ENCODE measurements around the gene MCM8. TPM values are rescaled to one million over a fixed set of nuclear protein-coding genes. Genes with fewer than 3 reads are reported as not detected.
"Not testable (repeated sequence)": the region's sequence is repeated elsewhere in the genome, so short reads cannot be mapped to it uniquely, and the experiment has no call there.

The MCM8 gene
- total RNA-seq, 1 donor from 2014 or later, result 6.0 TPM

GRCh38 chr20:6000871-6001270 lies 50.4 kb downstream of the MCM8 start:
- DNase-seq (ENCODE audit: low spot score), result no peak

- no peak for DNase-seq (ENCODE audit: low spot score)
Measured at GRCh38 chr20:6006603-6006949, 56.1 kb downstream of the MCM8 start.

GRCh38 chr20:6007094-6007528 lies 56.7 kb downstream of the MCM8 start:
- no peak for DNase-seq (ENCODE audit: low spot score)

- DNase-seq (ENCODE audit: low spot score), result no peak
Measured at GRCh38 chr20:6007529-6008103, 57.2 kb downstream of the MCM8 start.

GRCh38 chr20:6008254-6008653 lies 57.8 kb downstream of the MCM8 start:
- DNase-seq (ENCODE audit: low spot score), result peak; percentile 49

- no peak for DNase-seq (ENCODE audit: low spot score)
Measured at GRCh38 chr20:6012179-6012578, 61.7 kb downstream of the MCM8 start.

- DNase-seq (ENCODE audit: low spot score), result no peak
Measured at GRCh38 chr20:6014017-6014416, 63.6 kb downstream of the MCM8 start.

- no peak for DNase-seq (ENCODE audit: low spot score)
Measured at GRCh38 chr20:6014957-6015356, 64.5 kb downstream of the MCM8 start.

- DNase-seq (ENCODE audit: low spot score), result no peak
Measured at GRCh38 chr20:6017467-6017866, 67.0 kb downstream of the MCM8 start.

GRCh38 chr20:6017880-6018279 lies 67.4 kb downstream of the MCM8 start:
- no peak for DNase-seq (ENCODE audit: low spot score)

GRCh38 chr20:6024768-6025167 lies 74.3 kb downstream of the MCM8 start:
- DNase-seq (ENCODE audit: low spot score), result no peak

GRCh38 chr20:6026051-6026450 lies 75.6 kb downstream of the MCM8 start:
- DNase-seq (ENCODE audit: low spot score), result no peak

GRCh38 chr20:6028818-6029217 lies 78.4 kb downstream of the MCM8 start:
- DNase-seq (ENCODE audit: low spot score), result no peak

GRCh38 chr20:6029538-6029937 lies 79.1 kb downstream of the MCM8 start:
- no peak for DNase-seq (ENCODE audit: low spot score)

GRCh38 chr20:6030453-6031080 lies 80.1 kb downstream of the MCM8 start:
- no peak for DNase-seq (ENCODE audit: low spot score)

GRCh38 chr20:6032907-6033306 lies 82.5 kb downstream of the MCM8 start:
- DNase-seq (ENCODE audit: low spot score), result not testable (repeated sequence)

- DNase-seq (ENCODE audit: low spot score), result no peak
Measured at GRCh38 chr20:6034134-6034969, 83.9 kb downstream of the MCM8 start.

GRCh38 chr20:6036213-6036612 lies 85.8 kb downstream of the MCM8 start:
- no peak for DNase-seq (ENCODE audit: low spot score)

- DNase-seq (ENCODE audit: low spot score), result no peak
Measured at GRCh38 chr20:6037082-6037481, 86.6 kb downstream of the MCM8 start.

- no peak for DNase-seq (ENCODE audit: low spot score)
Measured at GRCh38 chr20:6038256-6038655, 87.8 kb downstream of the MCM8 start.

- no peak for DNase-seq (ENCODE audit: low spot score)
Measured at GRCh38 chr20:6039766-6040165, 89.3 kb downstream of the MCM8 start.

- DNase-seq (ENCODE audit: low spot score), result no peak
Measured at GRCh38 chr20:6040540-6040939, 90.1 kb downstream of the MCM8 start.
